NCI-H2171 treated with DMSO at 0.1 percent for 48 hours (cell line): ENCODE data around the gene HTR6.
"Not testable (repeated sequence)": the region's sequence is repeated elsewhere in the genome, so short reads cannot be mapped to it uniquely, and the experiment has no call there.

ENCODE experiments used
- DNase-seq: peaks from one replicate; lab custom pipeline; 2025; lab: John Stamatoyannopoulos, UW

HTR6 gene

GRCh38 chr1:19664453-19665185 is at the start of gene HTR6:
Gene HTR6, plus strand, starts transcription at chr1:19664875. Its CDS starts 879 bp downstream, at chr1:19665754.
- DNase-seq, result peak; percentile 27

GRCh38 chr1:19615438-19615837 is 49.2 kb upstream of the HTR6 start:
- DNase-seq, result no peak

- no peak for DNase-seq
Observed at GRCh38 chr1:19616489-19616888, 48.2 kb upstream of the HTR6 start.

- DNase-seq, result no peak
Observed at GRCh38 chr1:19617376-19617775, 47.3 kb upstream of the HTR6 start.

- DNase-seq, result no peak
Observed at GRCh38 chr1:19618428-19618827, 46.2 kb upstream of the HTR6 start.

- DNase-seq, result no peak
Observed at GRCh38 chr1:19619697-19620384, 44.8 kb upstream of the HTR6 start.

- no peak for DNase-seq
Observed at GRCh38 chr1:19620786-19621185, 43.9 kb upstream of the HTR6 start.

- no peak for DNase-seq
Observed at GRCh38 chr1:19621274-19621950, 43.3 kb upstream of the HTR6 start.

GRCh38 chr1:19622204-19622603 is 42.5 kb upstream of the HTR6 start:
- no peak for DNase-seq

GRCh38 chr1:19623523-19623922 is 41.2 kb upstream of the HTR6 start:
- DNase-seq, result no peak

- DNase-seq, result no peak
Observed at GRCh38 chr1:19625291-19625937, 39.3 kb upstream of the HTR6 start.

GRCh38 chr1:19628879-19629278 is 35.8 kb upstream of the HTR6 start:
- DNase-seq, result no peak

GRCh38 chr1:19629357-19629756 is 35.3 kb upstream of the HTR6 start:
- no peak for DNase-seq

GRCh38 chr1:19630192-19630591 is 34.5 kb upstream of the HTR6 start:
- not testable (repeated sequence) for DNase-seq

GRCh38 chr1:19630720-19631395 is 33.8 kb upstream of the HTR6 start:
- DNase-seq, result no peak

GRCh38 chr1:19632211-19632610 is 32.5 kb upstream of the HTR6 start:
- DNase-seq, result no peak

GRCh38 chr1:19633106-19633505 is 31.6 kb upstream of the HTR6 start:
- no peak for DNase-seq

GRCh38 chr1:19635064-19635463 is 29.6 kb upstream of the HTR6 start:
- DNase-seq, result not testable (repeated sequence)

GRCh38 chr1:19635646-19636045 is 29.0 kb upstream of the HTR6 start:
- no peak for DNase-seq

- no peak for DNase-seq
Observed at GRCh38 chr1:19636065-19636464, 28.6 kb upstream of the HTR6 start.

- DNase-seq, result not testable (repeated sequence)
Observed at GRCh38 chr1:19636749-19637148, 27.9 kb upstream of the HTR6 start.

- no peak for DNase-seq
Observed at GRCh38 chr1:19637606-19638005, 27.1 kb upstream of the HTR6 start.
